HCT116 (cell line): ENCODE data around the gene DNLZ. TPM values are rescaled to one million over a fixed set of nuclear protein-coding genes. Genes with fewer than 3 reads are reported as not detected.

Source experiments
- ATAC-seq: fragments of 200-7000 bp; cut with Tn5 transposase; 2 replicates; pipeline ENCODE4 v1.9.1; 2020; ENCODE audit warnings: mild to moderate bottlenecking, moderate library complexity
- BruUV-seq: library from RNA; stranded (reverse); fragments of 400-500 nt; replicated peaks from 2 replicates; lab custom pipeline; 2021; lab: Mats Ljungman, UMichigan
- CTCF ChIA-PET: fragments of 300-600 bp; sonication (Branson Sonifier 250); formaldehyde crosslinking; loops from one replicate; lab custom pipeline; 2021; ENCODE audit warnings: antibody characterized with exemption; lab: Charles Lee
- POLR2A ChIA-PET: fragments of 300-600, 350-600 bp; sonication (Branson Sonifier 250); formaldehyde crosslinking; loops from one replicate; lab custom pipeline; 2021; ENCODE audit warnings: antibody characterized with exemption; lab: Charles Lee
- RAD21 ChIA-PET, 2 experiments: fragments of 300-600 bp; sonication (Branson Sonifier 250); formaldehyde crosslinking; loops; one replicate each; lab custom pipeline; 2023; ENCODE audit warnings: low total read pairs in 2 of 2; ENCODE audit not compliant: uncharacterized antibody in 2 of 2, unreplicated experiment in 2 of 2, low non-redundant PET in 1 of 2; lab: Charles Lee
- DNase-seq: peaks from one replicate; pipeline ENCODE4 v3.0.0-alpha.2; 2010; ENCODE audit warnings: low read depth, low spot score
- H2AFZ ChIP-seq: fragments of 200-600 bp; shearing (Covaris generic), sonication (generic); 2 replicates; pipeline ENCODE4 v1.6.1; 2017; ENCODE audit warnings: low read depth, mixed run types, mixed read lengths, antibody characterized with exemption, low read length; ENCODE audit not compliant: poor library complexity, severe bottlenecking
- H3K27ac ChIP-seq: 2 replicates; pipeline ENCODE4 v1.5.1; 2012; ENCODE audit warnings: low read depth, low read length
- H3K27me3 ChIP-seq: fragments of 200-600 bp; sonication (generic); 2 replicates; pipeline ENCODE4 v1.6.1; 2016; ENCODE audit warnings: mixed run types, low read length, mixed read lengths; ENCODE audit not compliant: insufficient read depth
- H3K36me3 ChIP-seq, 2 experiments: fragments of 200-500 bp in 1 of 2; fragments of 200-600 bp in 1 of 2; sonication (Bioruptor generic) in 1 of 2; sonication (generic) in 1 of 2; 2 replicates each; pipeline versions ENCODE4 v1.5.1 to v1.6.1; 2014 to 2016; ENCODE audit warnings: low read length in 2 of 2, inconsistent platforms in 1 of 2, mixed read lengths in 1 of 2, mixed run types in 1 of 2; ENCODE audit not compliant: insufficient read depth in 2 of 2, control insufficient read depth in 1 of 2
- H3K4me1 ChIP-seq, 2 experiments: fragments of 200-600 bp in 1 of 2; sonication (generic) in 1 of 2; 2 replicates each; pipeline versions ENCODE4 v1.5.1 to v1.6.1; 2012 to 2017; ENCODE audit warnings: low read length in 2 of 2, inconsistent platforms in 1 of 2, mild to moderate bottlenecking in 1 of 2, mixed read lengths in 1 of 2, mixed run types in 1 of 2, moderate library complexity in 1 of 2; ENCODE audit not compliant: insufficient read depth in 2 of 2, control insufficient read depth in 1 of 2
- H3K4me2 ChIP-seq: fragments of 200-600 bp; sonication (generic); 2 replicates; pipeline ENCODE4 v1.6.1; 2017; ENCODE audit warnings: mixed run types, low read length, mixed read lengths
- H3K4me3 ChIP-seq, 2 experiments: fragments of 200-600 bp in 1 of 2; sonication (generic) in 1 of 2; replicated peaks in 1 of 2; 2 replicates each; pipeline ENCODE4 v1.5.1; 2011 to 2016; ENCODE audit warnings: low read length in 2 of 2, control low read depth in 1 of 2, low read depth in 1 of 2, mild to moderate bottlenecking in 1 of 2, mixed read lengths in 1 of 2, mixed run types in 1 of 2
- H3K79me2 ChIP-seq: fragments of 200-600 bp; sonication (generic); 2 replicates; pipeline ENCODE4 v1.6.1; 2017; ENCODE audit warnings: mild to moderate bottlenecking, mixed run types, low read length, moderate library complexity, mixed read lengths; ENCODE audit not compliant: insufficient read depth
- H3K9ac ChIP-seq: fragments of 200-600 bp; sonication (generic); 2 replicates; pipeline ENCODE4 v1.6.1; 2016; ENCODE audit warnings: low read length, mixed read lengths
- H3K9me2 ChIP-seq: fragments of 200-600 bp; sonication (generic), shearing (Covaris generic); 2 replicates; pipeline ENCODE4 v1.6.1; 2017; ENCODE audit warnings: mixed run types, mild to moderate bottlenecking, moderate library complexity; ENCODE audit not compliant: insufficient read depth
- H3K9me3 ChIP-seq, 2 experiments: fragments of 200-500 bp in 1 of 2; fragments of 200-600 bp in 1 of 2; sonication (Bioruptor generic) in 1 of 2; sonication (generic) in 1 of 2; 2 replicates each; pipeline ENCODE4 v1.6.1; 2014 to 2017; ENCODE audit warnings: low read length in 2 of 2, mixed read lengths in 2 of 2, inconsistent platforms in 1 of 2, low read depth in 1 of 2, mild to moderate bottlenecking in 1 of 2, mixed run types in 1 of 2, moderate library complexity in 1 of 2; ENCODE audit not compliant: control insufficient read depth in 1 of 2, insufficient read depth in 1 of 2
- H4K20me1 ChIP-seq: fragments of 200-600 bp; sonication (generic), shearing (Covaris generic); 2 replicates; pipeline ENCODE4 v1.6.1; 2017; ENCODE audit warnings: mixed run types, mild to moderate bottlenecking, moderate library complexity; ENCODE audit not compliant: insufficient read depth
- CBX3 ChIP-seq: IDR thresholded peaks from 2 replicates; pipeline ENCODE4 v1.6.1; 2012; ENCODE audit warnings: low read depth
- EZH2phosphoT487 ChIP-seq: fragments of 200-600 bp; IDR thresholded peaks from 2 replicates; pipeline ENCODE4 v1.6.1; 2018; ENCODE audit warnings: antibody characterized with exemption, borderline replicate concordance
- POLR2AphosphoS5 ChIP-seq: IDR thresholded peaks from 2 replicates; pipeline ENCODE4 v1.6.1; 2011; ENCODE audit warnings: mild to moderate bottlenecking, low read depth, low read length, moderate library complexity
- YY1 ChIP-seq: IDR thresholded peaks from 2 replicates; pipeline ENCODE4 v1.6.1; 2011; ENCODE audit warnings: low read length, low read depth, moderate library complexity, mild to moderate bottlenecking; ENCODE audit not compliant: insufficient replicate concordance; ENCODE audit errors: extremely low read depth
- ZNF274 ChIP-seq: fragments of 200-500 bp; sonication (Bioruptor generic); IDR thresholded peaks from 2 replicates; pipeline ENCODE4 v1.6.1; 2014; ENCODE audit warnings: mild to moderate bottlenecking, low read depth, low read length, inconsistent platforms
- intact Hi-C: fragments of 100-400 bp; cut with micrococcal nuclease; formaldehyde crosslinking; loops from 2 replicates; pipeline ENCODE4 v1.10.0; 2022
- total RNA-seq: library from RNA; stranded (reverse); gene quantifications from one replicate; pipeline ENCODE4 v1.2.1, GENCODE V29; 2021; ENCODE audit not compliant: unreplicated experiment
- TF ChIP-seq, protein P1 (sequence below): IDR thresholded peaks from 2 replicates; pipeline ENCODE4 v1.6.1; 2012
- TF ChIP-seq, protein P2 (sequence below): IDR thresholded peaks from 2 replicates; pipeline ENCODE4 v1.6.1; 2011; ENCODE audit warnings: mild to moderate bottlenecking, low read length, moderate library complexity; ENCODE audit not compliant: insufficient replicate concordance; ENCODE audit errors: extremely low read depth

DNLZ gene
- total RNA-seq, 1 experiment from 2014 or later, result 21.9 TPM

DNA sequence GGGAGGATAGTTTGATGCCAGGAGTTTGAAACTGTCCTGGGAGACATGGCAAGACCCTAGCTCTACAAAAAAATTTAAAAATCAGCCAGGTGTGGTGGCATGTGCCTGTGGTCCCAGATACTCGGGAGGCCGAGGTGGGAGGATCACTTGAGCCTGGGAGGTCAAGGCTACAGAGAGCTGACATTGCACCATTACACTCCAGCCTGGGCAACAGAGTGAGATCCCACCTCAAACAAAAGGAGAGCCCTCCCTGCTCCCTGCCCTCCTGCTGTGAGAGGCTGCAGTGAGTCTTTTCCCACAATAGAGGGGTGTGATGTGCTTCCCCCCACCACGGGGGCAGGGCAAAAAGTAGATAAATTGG, 49.5 kb downstream of the DNLZ start:
- Histone ChIP-seq H3K79me2 (no peaks in the 10 kb centered on the region), H3K4me1 (peaks cover 13 to 19% of the 10 kb centered on the region in 2 experiments), H3K4me2 (no peak overlapping the region), H3K36me3 (no peaks in the 10 kb centered on the region), H2AFZ (no peak overlapping the region), H3K27me3 (no peaks in the 10 kb centered on the region), H3K9ac (no peak overlapping the region), H3K4me3 (no peak overlapping the region), H3K9me3 (peaks cover 10 to 21% of the 10 kb centered on the region in 2 experiments; a peak in 2 of 4 replicates), H3K9me2 (no peaks in the 10 kb centered on the region), H3K27ac (no peak overlapping the region), H4K20me1 (no peaks in the 10 kb centered on the region)
- CTCF ChIA-PET, result no interaction called here
- BruUV-seq, result no TSS peak
- ATAC-seq, result no peak
- POLR2A ChIA-PET, result no interaction called here
- DNase-seq, result no peak
- intact Hi-C loops, result no loop called here
- no peak for TF ChIP-seq EZH2phosphoT487
- TF ChIP-seq, protein P1, sequence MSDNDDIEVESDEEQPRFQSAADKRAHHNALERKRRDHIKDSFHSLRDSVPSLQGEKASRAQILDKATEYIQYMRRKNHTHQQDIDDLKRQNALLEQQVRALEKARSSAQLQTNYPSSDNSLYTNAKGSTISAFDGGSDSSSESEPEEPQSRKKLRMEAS, result no peak
- TF ChIP-seq, protein P2, sequence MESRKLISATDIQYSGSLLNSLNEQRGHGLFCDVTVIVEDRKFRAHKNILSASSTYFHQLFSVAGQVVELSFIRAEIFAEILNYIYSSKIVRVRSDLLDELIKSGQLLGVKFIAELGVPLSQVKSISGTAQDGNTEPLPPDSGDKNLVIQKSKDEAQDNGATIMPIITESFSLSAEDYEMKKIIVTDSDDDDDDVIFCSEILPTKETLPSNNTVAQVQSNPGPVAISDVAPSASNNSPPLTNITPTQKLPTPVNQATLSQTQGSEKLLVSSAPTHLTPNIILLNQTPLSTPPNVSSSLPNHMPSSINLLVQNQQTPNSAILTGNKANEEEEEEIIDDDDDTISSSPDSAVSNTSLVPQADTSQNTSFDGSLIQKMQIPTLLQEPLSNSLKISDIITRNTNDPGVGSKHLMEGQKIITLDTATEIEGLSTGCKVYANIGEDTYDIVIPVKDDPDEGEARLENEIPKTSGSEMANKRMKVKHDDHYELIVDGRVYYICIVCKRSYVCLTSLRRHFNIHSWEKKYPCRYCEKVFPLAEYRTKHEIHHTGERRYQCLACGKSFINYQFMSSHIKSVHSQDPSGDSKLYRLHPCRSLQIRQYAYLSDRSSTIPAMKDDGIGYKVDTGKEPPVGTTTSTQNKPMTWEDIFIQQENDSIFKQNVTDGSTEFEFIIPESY, result no peak
- TF ChIP-seq CBX3, result no peak
- TF ChIP-seq POLR2AphosphoS5, result no peak
- TF ChIP-seq ZNF274, result no peak
- no peak for TF ChIP-seq YY1
- RAD21 ChIA-PET, result no interaction called here
